Gastroesophageal sphincter (tissue), 4 donors: ENCODE measurements around the gene ZNF516. TPM values are rescaled to one million over a fixed set of nuclear protein-coding genes. Genes with fewer than 3 reads are reported as not detected.

Source experiments
- ATAC-seq: fragments of 150-250 bp; one replicate; pipeline ENCODE4 v1.9.1; 2016; ENCODE audit warnings: mild to moderate bottlenecking, moderate library complexity
- H3K27ac ChIP-seq, 4 donors: fragments of 200-600 bp; sonication (generic) in 3 of 4; 1 replicate in 3 of 4; 2 replicates in 1 of 4; pipeline ENCODE4 v1.5.1; 2016 to 2019
- H3K27me3 ChIP-seq: fragments of 200-600 bp; sonication (generic); one replicate; pipeline ENCODE4 v1.5.1; 2019
- H3K36me3 ChIP-seq, 2 donors: fragments of 200-600 bp; sonication (generic); one replicate each; pipeline ENCODE4 v1.5.1; 2019; ENCODE audit warnings: control low read depth in 1 of 2
- H3K4me1 ChIP-seq, 3 donors: fragments of 200-600 bp; sonication (generic); 1 replicate in 2 of 3; 2 replicates in 1 of 3; pipeline ENCODE4 v1.5.1; 2016 to 2019; ENCODE audit warnings: control low read depth in 2 of 3
- H3K4me3 ChIP-seq, 2 donors: fragments of 200-600 bp; sonication (generic); one replicate each; pipeline ENCODE4 v1.5.1; 2019; ENCODE audit warnings: mild to moderate bottlenecking in 1 of 2, moderate library complexity in 1 of 2
- H3K9me3 ChIP-seq, 3 donors: fragments of 200-600 bp; sonication (generic); one replicate each; pipeline ENCODE4 v1.5.1; 2017 to 2019; ENCODE audit warnings: control low read depth in 2 of 3
- CTCF ChIP-seq, 4 experiments: fragments of 200-600 bp in 2 of 4; fragments of 450-650 bp in 2 of 4; sonication (generic) in 1 of 4; IDR thresholded peaks; one replicate each; pipeline ENCODE4 v1.5.1; 2017 to 2019; ENCODE audit warnings: antibody characterized with exemption in 4 of 4, mild to moderate bottlenecking in 2 of 4, moderate library complexity in 2 of 4
- EP300 ChIP-seq: sonication (generic); formaldehyde crosslinking; IDR thresholded peaks from one replicate; pipeline ENCODE4 v1.6.1; 2017; ENCODE audit warnings: antibody characterized with exemption, mild to moderate bottlenecking
- POLR2A ChIP-seq, 2 donors: fragments of 450-650 bp; IDR thresholded peaks; one replicate each; pipeline ENCODE4 v1.6.1; 2017; ENCODE audit warnings: antibody characterized with exemption in 2 of 2, mild to moderate bottlenecking in 2 of 2, moderate library complexity in 1 of 2
- POLR2AphosphoS5 ChIP-seq: sonication (generic); formaldehyde crosslinking; IDR thresholded peaks from one replicate; pipeline ENCODE4 v1.6.1; 2017; ENCODE audit warnings: antibody characterized with exemption
- WGBS, 2 donors: methylation state at CpG; one replicate each; pipeline ENCODE4 v1.1.5; 2018; ENCODE audit warnings: low coverage in 1 of 2; 5-methylcytosine and 5-hydroxymethylcytosine counted together
- total RNA-seq, 4 donors: library from RNA; depleted of rRNA; stranded (reverse); fragments of >200 nt; gene quantifications; one replicate each; pipeline ENCODE4 v1.1.0, GENCODE V29; 2016

ZNF516 gene
- total RNA-seq, 4 donors from 2014 or later = 17.8 to 43.8 (median 29.9) TPM

- 83 to 86% methylated on average over 7 of the region's 7 CpGs for WGBS, 2 donors
- Histone ChIP-seq H3K36me3 (no peaks in the 10 kb centered on the region), H3K27ac (no peak overlapping the region), H3K27me3 (no peaks in the 10 kb centered on the region), H3K4me1 (no peaks in the 10 kb centered on the region), H3K9me3 (no peaks in the 10 kb centered on the region), H3K4me3 (no peak overlapping the region)
- no peak for TF ChIP-seq CTCF (IDR thresholded peaks at IDR 0.05)
- TF ChIP-seq EP300 = no peak
- TF ChIP-seq POLR2A (IDR thresholded peaks at IDR 0.05) = no peak
- no peak for TF ChIP-seq POLR2AphosphoS5
- no peak for ATAC-seq
Observed at GRCh38 chr18:76322686-76323085, 172.4 kb downstream of the ZNF516 start.

- WGBS, 2 donors = 86 to 89% methylated on average over 2 to 5 of the region's 5 CpGs
- H3K4me3 ChIP-seq = no peak overlapping the region
- H3K27me3 ChIP-seq = no peaks in the 10 kb centered on the region
- no peaks in the 10 kb centered on the region for H3K9me3 ChIP-seq
- ATAC-seq = no peak
- no peaks in the 10 kb centered on the region for H3K4me1 ChIP-seq
- TF ChIP-seq POLR2A (IDR thresholded peaks at IDR 0.05) (no peak), EP300 (no peak), POLR2AphosphoS5 (no peak), CTCF (IDR thresholded peaks at IDR 0.05) (no peak)
- no peak overlapping the region for H3K27ac ChIP-seq
- no peaks in the 10 kb centered on the region for H3K36me3 ChIP-seq
Observed at GRCh38 chr18:76319366-76319765, 175.7 kb downstream of the ZNF516 start.

GRCh38 chr18:76318607-76319006, 176.4 kb downstream of the ZNF516 start:
- ATAC-seq = no peak
- Histone ChIP-seq H3K4me1 (no peaks in the 10 kb centered on the region), H3K36me3 (no peaks in the 10 kb centered on the region), H3K4me3 (no peak overlapping the region), H3K9me3 (no peaks in the 10 kb centered on the region), H3K27me3 (no peaks in the 10 kb centered on the region), H3K27ac (no peak overlapping the region)
- WGBS, 2 donors = 55 to 72% methylated on average over 5 of the region's 5 CpGs
- TF ChIP-seq POLR2AphosphoS5 (no peak), CTCF (IDR thresholded peaks at IDR 0.05) (no peak), EP300 (no peak), POLR2A (IDR thresholded peaks at IDR 0.05) (no peak)

- H3K27ac ChIP-seq = no peak overlapping the region
- TF ChIP-seq POLR2AphosphoS5 (no peak), EP300 (no peak), CTCF (IDR thresholded peaks at IDR 0.05) (no peak), POLR2A (IDR thresholded peaks at IDR 0.05) (no peak)
- no peaks in the 10 kb centered on the region for H3K4me1 ChIP-seq
- no peak overlapping the region for H3K4me3 ChIP-seq
- H3K9me3 ChIP-seq = no peaks in the 10 kb centered on the region
- H3K36me3 ChIP-seq = no peaks in the 10 kb centered on the region
- no peak for ATAC-seq
- 82% methylated on average over 1 of the region's 1 CpG; no CpG with 5 or more reads in 1 of the 2 donors for WGBS, 2 donors
- H3K27me3 ChIP-seq = no peaks in the 10 kb centered on the region
Observed at GRCh38 chr18:76317136-76317535, 177.9 kb downstream of the ZNF516 start.

GRCh38 chr18:76315722-76316230, 179.3 kb downstream of the ZNF516 start:
- ATAC-seq = no peak
- H3K27ac ChIP-seq = no peak overlapping the region
- 29 to 32% methylated on average over 4 to 5 of the region's 5 CpGs for WGBS, 2 donors
- TF ChIP-seq CTCF (IDR thresholded peaks at IDR 0.05) (no peak), EP300 (no peak), POLR2AphosphoS5 (no peak), POLR2A (IDR thresholded peaks at IDR 0.05) (no peak)
- no peaks in the 10 kb centered on the region for H3K9me3 ChIP-seq
- no peaks in the 10 kb centered on the region for H3K4me1 ChIP-seq
- no peaks in the 10 kb centered on the region for H3K27me3 ChIP-seq
- no peak overlapping the region for H3K4me3 ChIP-seq
- H3K36me3 ChIP-seq = no peaks in the 10 kb centered on the region
